GM12873 (cell line): ENCODE measurements around the gene KCTD16.

Experiments used
- TF ChIP-seq, protein P1 (sequence below): IDR thresholded peaks from 2 replicates; pipeline ENCODE4 v1.5.1; 2012; ENCODE audit warnings: low read depth, mild to moderate bottlenecking, moderate library complexity, low read length, control low read depth; ENCODE audit not compliant: insufficient read depth; ENCODE audit errors: missing control alignments

The KCTD16 gene

GRCh38 chr5:144130306-144130705 is 40.4 kb upstream of the KCTD16 start:
- TF ChIP-seq, protein P1, sequence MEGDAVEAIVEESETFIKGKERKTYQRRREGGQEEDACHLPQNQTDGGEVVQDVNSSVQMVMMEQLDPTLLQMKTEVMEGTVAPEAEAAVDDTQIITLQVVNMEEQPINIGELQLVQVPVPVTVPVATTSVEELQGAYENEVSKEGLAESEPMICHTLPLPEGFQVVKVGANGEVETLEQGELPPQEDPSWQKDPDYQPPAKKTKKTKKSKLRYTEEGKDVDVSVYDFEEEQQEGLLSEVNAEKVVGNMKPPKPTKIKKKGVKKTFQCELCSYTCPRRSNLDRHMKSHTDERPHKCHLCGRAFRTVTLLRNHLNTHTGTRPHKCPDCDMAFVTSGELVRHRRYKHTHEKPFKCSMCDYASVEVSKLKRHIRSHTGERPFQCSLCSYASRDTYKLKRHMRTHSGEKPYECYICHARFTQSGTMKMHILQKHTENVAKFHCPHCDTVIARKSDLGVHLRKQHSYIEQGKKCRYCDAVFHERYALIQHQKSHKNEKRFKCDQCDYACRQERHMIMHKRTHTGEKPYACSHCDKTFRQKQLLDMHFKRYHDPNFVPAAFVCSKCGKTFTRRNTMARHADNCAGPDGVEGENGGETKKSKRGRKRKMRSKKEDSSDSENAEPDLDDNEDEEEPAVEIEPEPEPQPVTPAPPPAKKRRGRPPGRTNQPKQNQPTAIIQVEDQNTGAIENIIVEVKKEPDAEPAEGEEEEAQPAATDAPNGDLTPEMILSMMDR: no peak

GRCh38 chr5:144131261-144131660 is 39.4 kb upstream of the KCTD16 start:
- TF ChIP-seq, protein P1: no peak

DNA sequence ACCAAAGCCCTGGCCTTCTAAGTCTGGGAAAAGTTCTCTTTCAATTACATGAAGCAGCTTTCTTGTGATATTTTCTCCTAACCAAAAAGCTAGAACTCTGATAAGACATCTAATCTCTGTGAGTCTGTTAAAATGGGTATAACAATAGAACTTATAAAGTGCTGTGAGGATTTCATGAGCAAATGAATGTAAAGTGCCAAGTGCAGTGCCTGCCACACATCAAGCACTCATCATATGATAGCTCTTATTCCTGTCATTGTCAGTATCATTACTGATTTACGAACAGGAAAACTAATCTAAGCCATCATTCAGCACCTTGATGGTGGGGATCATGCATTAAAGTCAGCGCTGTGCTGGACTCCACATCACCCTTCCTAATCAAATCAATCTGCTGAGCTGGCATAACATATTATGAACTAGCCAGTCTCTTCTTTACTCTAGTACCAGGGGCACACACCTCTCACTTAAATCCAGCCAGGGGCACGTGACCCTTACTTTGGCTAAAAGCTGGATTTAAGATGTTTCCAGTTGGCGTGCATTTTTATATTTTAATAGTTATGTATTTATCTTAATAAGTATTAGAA is 37.5 kb upstream of the KCTD16 start:
- TF ChIP-seq, protein P1: no peak

GRCh38 chr5:144134194-144134826 is 36.4 kb upstream of the KCTD16 start:
- TF ChIP-seq, protein P1: no peak

DNA sequence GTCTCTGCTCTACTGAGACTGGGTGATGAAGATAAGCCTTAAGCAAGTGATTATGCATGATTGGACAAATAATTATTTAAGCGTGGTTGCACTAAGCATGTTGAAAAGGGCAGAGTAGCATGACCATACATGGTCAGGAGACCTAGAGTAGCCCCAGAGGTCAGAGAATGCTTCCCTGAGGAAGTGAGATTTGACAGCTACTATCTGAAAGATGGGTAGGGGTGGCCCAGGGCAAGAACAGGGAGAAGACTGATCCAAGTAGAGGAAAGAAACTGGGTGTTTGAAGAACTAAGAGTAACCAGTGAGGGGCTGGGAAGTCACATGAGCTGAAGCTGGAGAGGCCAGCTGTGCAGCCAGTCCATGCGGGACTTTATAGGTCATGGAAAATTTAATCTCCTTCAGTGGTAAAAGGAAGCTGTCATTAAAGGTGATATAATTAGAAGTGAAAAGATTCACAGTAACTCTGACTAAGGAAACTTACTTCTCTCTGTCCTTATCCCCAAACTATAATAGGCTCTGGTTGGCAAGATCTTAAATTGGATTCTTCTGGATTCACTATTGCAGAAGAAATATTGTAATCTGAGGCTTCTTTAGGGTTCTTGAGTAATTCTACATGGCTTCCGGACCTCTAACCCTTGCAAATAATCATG is 35.4 kb upstream of the KCTD16 start:
- TF ChIP-seq, protein P1: no peak

DNA sequence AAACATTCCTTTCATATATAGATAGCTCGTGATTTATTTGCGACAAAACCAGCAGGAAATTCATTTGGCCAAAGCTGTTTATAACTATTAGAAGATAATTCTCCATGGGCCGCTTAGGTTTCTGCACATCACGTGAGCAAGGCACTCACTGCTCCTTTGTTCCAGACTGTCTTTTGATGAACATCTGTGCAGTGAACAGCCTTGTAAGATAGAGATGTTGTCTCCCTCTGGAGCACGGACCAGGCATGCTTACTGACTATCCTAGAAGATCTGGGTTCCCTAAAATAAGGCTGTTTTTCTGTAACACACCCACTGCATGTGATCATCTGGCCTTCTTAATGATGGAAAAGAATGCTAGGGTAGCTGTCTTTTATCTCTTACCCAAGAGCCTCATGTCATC is 31.1 kb upstream of the KCTD16 start:
- TF ChIP-seq, protein P1: no peak

DNA sequence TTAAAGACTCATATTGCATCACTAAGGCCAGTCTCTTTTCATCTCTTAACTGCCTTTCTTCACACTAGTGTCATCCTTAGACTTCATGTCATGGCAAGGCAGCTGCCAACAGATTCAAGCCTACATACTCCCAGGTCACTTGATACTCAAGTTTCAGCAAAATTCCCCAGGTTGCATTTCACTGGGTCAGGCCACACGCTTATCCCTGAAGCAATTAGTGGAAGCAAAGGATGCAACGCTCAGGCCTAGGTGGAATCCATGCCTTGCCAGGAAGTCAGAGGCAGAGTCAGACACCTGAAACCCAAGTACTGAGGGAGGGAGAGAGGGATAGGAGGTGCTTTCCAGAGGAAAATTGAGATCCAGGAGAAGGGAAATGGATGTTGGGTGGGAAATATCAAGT is 29.1 kb upstream of the KCTD16 start:
- TF ChIP-seq, protein P1: no peak
